Colonic mucosa (tissue), 4 donors: ENCODE results near the gene CTNND2. TPM values are rescaled to one million over a fixed set of nuclear protein-coding genes. Genes with fewer than 3 reads are reported as not detected.

ENCODE experiments used
- DNase-seq: peaks from one replicate; pipeline ENCODE4 v3.0.0-alpha.2; 2020
- H3K27ac ChIP-seq: fragments of 200-600 bp; one replicate; pipeline ENCODE4 v1.8.0; 2021
- H3K27me3 ChIP-seq: fragments of 200-600 bp; one replicate; pipeline ENCODE4 v1.8.0; 2021
- H3K36me3 ChIP-seq: fragments of 200-600 bp; one replicate; pipeline ENCODE4 v1.8.0; 2021
- H3K4me1 ChIP-seq: fragments of 200-600 bp; one replicate; pipeline ENCODE4 v1.8.0; 2021; ENCODE audit warnings: mild to moderate bottlenecking
- H3K4me3 ChIP-seq: fragments of 200-600 bp; one replicate; pipeline ENCODE4 v1.8.0; 2021
- H3K9ac ChIP-seq, 2 donors: one replicate each; pipeline ENCODE4 v1.7.0; 2013; ENCODE audit warnings: control low read depth in 2 of 2, low read depth in 2 of 2, low read length in 2 of 2
- H3K9me3 ChIP-seq: fragments of 200-600 bp; one replicate; pipeline ENCODE4 v1.8.0; 2021
- intact Hi-C: fragments of 100-400 bp; cut with DNase I; formaldehyde crosslinking; loops from one replicate; pipeline ENCODE4 v1.14.1; 2022
- total RNA-seq, 2 donors: library from RNA; stranded (reverse); fragmentation: NEBNext Ultra II Directional in 1 of 2; extraction: Animal tissue kit (Norgen Biotek cat#: 25700) in 1 of 2; gene quantifications; one replicate each; pipeline ENCODE4 v1.2.1, GENCODE V29; 2021
- TF ChIP-seq, protein P1 (sequence below): fragments of 200-600 bp; IDR thresholded peaks from one replicate; pipeline ENCODE4 v1.8.0; 2022; ENCODE audit warnings: antibody characterized with exemption, mild to moderate bottlenecking
- donor health status: healthy.
- donor health status: DM: no; HTN: no; CAD: no.
- donor health status: DM: no; HTN: no; CAD: no.

The CTNND2 gene
- total RNA-seq, 2 donors from 2014 or later = 1.1 TPM

DNA sequence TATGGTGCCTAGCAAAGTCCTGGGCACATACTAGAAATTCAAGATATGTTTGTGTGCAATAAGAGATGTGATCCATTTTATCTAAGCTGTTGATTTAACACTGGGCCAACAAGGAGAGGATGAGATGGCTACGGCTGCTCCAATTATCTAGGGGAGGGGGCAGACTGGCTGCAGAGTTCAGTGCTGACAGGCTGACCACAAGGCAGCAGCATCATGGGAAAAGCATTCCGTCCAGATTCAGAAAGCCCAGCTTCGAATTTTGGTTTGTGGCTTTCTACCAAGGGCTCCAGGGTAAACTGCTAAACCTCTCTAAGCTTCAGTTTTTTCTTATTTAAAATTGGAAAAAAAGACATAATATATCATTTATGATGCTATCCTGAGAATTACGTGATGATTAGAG lies 758.1 kb downstream of the CTNND2 start:
- no peaks in the 10 kb centered on the region for H3K36me3 ChIP-seq
- no peak overlapping the region for H3K27ac ChIP-seq
- intact Hi-C loops = no loop called here
- H3K4me1 ChIP-seq = no peaks in the 10 kb centered on the region
- no peak for DNase-seq
- H3K9me3 ChIP-seq = no peaks in the 10 kb centered on the region
- H3K4me3 ChIP-seq = no peak overlapping the region
- no peaks in the 10 kb centered on the region for H3K27me3 ChIP-seq
- H3K9ac ChIP-seq = no peak overlapping the region
- TF ChIP-seq, protein P1, sequence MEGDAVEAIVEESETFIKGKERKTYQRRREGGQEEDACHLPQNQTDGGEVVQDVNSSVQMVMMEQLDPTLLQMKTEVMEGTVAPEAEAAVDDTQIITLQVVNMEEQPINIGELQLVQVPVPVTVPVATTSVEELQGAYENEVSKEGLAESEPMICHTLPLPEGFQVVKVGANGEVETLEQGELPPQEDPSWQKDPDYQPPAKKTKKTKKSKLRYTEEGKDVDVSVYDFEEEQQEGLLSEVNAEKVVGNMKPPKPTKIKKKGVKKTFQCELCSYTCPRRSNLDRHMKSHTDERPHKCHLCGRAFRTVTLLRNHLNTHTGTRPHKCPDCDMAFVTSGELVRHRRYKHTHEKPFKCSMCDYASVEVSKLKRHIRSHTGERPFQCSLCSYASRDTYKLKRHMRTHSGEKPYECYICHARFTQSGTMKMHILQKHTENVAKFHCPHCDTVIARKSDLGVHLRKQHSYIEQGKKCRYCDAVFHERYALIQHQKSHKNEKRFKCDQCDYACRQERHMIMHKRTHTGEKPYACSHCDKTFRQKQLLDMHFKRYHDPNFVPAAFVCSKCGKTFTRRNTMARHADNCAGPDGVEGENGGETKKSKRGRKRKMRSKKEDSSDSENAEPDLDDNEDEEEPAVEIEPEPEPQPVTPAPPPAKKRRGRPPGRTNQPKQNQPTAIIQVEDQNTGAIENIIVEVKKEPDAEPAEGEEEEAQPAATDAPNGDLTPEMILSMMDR = no peak

DNA sequence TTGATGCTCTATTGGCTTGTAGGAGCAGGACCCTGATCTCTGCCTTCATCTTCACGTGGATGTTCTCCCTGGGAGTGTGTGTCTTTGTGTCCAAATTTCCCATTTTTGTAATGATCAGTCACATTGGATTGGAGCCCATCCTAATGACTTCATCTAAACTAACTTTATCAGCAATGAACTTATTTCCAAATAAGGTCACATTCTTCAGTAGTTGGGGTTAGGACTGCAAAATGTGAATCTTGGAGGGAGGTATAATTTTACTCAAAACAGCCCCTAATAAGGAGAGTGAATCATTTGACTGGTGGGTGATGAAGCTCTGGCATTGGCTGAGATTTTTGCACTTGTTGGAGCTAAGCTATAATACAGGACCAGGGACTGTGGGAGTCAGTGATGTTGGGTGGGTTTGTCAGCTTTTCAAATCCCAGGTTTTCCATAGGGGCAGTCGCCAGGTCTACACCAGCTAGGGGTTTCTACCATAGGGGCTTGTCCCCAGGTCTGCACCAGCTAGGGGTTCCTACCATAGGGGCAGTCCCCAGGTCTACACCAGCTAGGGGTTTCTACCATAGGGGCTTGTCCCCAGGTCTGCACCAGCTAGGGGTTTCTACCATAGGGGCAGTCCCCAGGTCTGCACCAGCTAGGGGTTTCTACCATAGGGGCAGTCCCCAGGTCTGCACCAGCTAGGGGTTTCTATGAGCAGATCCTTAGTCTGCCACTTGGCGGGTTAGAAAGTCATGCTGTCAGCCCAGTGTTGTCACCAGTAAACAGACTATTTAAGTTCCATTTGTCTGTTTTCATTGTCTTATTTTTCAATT lies 760.6 kb downstream of the CTNND2 start:
- no peak for DNase-seq
- Histone ChIP-seq H3K27ac (no peak overlapping the region), H3K27me3 (no peaks in the 10 kb centered on the region), H3K9me3 (no peaks in the 10 kb centered on the region), H3K4me1 (no peaks in the 10 kb centered on the region), H3K36me3 (no peaks in the 10 kb centered on the region), H3K9ac (no peak overlapping the region), H3K4me3 (no peak overlapping the region)
- TF ChIP-seq, protein P1 = no peak
- intact Hi-C loops = no loop called here

DNA sequence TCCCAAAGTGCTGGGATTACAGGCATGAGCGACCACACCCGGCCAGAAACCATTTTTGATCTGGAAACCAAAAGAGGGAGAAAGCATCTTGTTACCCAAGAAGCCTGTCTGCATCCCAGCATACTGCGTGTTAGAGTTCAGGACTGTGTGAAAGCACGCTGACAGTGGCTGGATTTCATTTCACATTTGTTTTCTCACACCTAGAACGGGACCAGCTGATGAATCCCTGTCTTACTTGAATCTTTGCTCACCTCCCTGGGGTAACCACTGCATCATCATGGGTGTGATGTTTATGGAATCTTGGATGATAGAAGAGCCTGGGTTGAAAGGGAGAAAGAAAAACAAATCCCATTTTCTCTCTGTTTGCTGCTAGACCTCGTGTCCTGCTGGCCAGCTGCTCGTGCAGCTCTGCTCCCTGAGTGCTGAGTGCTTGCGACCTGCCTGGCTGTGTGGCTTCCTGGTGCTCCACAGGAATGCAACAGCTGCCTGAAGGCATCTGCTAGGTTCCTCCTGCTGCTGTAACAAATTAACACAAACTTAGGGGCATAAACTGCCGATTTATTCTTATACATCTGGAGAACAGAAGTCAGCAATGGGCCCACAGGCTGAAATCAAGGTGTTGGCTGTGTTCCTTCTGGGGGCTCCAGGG lies 764.9 kb downstream of the CTNND2 start:
- DNase-seq = no peak
- Histone ChIP-seq H3K9me3 (no peaks in the 10 kb centered on the region), H3K27me3 (no peaks in the 10 kb centered on the region), H3K36me3 (no peaks in the 10 kb centered on the region), H3K9ac (no peak overlapping the region), H3K4me3 (no peak overlapping the region), H3K4me1 (no peaks in the 10 kb centered on the region), H3K27ac (no peak overlapping the region)
- intact Hi-C loops = no loop called here
- TF ChIP-seq, protein P1 = no peak

DNA sequence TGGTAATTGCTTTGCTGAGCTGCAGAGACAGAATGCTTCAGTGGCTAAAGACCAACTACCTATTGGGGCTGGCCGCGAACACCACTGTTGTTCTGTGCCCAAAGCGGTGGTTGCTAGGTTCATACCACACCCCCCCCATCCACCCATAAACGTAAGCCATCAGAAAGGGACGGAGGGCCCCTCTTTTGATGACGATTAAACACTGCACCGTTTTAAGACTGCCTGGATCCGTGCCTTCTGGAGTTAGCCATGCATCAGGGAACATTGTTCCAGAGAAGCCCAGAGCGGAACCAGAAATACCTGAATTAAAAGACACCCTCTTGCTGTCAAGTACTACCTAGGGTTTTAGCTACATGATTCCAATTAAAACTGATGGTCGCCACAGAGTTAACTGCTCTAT lies 774.1 kb downstream of the CTNND2 start:
- no peak for DNase-seq
- no peaks in the 10 kb centered on the region for H3K27me3 ChIP-seq
- intact Hi-C loops = no loop called here
- H3K9ac ChIP-seq = no peak overlapping the region
- no peaks in the 10 kb centered on the region for H3K4me1 ChIP-seq
- no peaks in the 10 kb centered on the region for H3K9me3 ChIP-seq
- H3K36me3 ChIP-seq = no peaks in the 10 kb centered on the region
- H3K27ac ChIP-seq = no peak overlapping the region
- TF ChIP-seq, protein P1 = no peak
- H3K4me3 ChIP-seq = no peak overlapping the region

DNA sequence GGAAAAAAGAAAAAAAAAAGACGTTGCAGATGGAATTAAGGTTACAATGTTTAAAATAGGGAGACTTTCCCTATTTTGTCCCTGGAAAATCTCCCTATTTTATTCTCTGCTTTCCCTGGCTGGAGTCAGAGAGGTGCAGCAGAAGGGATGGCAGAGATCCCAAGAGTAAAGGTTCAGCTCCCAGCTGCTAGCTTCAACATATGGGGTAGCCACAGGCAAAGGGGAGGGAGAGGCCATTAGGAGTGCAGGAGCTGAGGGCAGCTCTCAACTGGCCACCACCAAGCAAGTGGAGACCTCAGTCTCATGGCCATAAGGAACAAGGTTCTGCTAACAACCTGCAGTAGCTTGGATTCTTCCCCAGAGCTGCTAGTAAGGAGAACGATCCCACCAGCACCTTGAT lies 776.2 kb downstream of the CTNND2 start:
- Histone ChIP-seq H3K4me3 (no peak overlapping the region), H3K27ac (no peak overlapping the region), H3K9ac (no peak overlapping the region), H3K4me1 (no peaks in the 10 kb centered on the region), H3K27me3 (no peaks in the 10 kb centered on the region), H3K36me3 (no peaks in the 10 kb centered on the region), H3K9me3 (no peaks in the 10 kb centered on the region)
- no peak for DNase-seq
- TF ChIP-seq, protein P1 = no peak
- intact Hi-C loops = no loop called here
